Spleen (tissue), 7 donors: ENCODE data around the gene WDR72.

ENCODE experiments used
- CTCF ChIP-seq, 11 experiments: fragments of 200-600 bp in 7 of 11; fragments of 450-650 bp in 4 of 11; sonication (generic) in 4 of 11; IDR thresholded peaks in 8 of 11; conservative IDR thresholded peaks in 3 of 11; 1 replicate in 7 of 11; 2 replicates in 4 of 11; pipeline versions ENCODE4 v1.4.0 to v1.8.0; 2016 to 2021; ENCODE audit warnings: antibody characterized with exemption in 11 of 11, inconsistent platforms in 4 of 11, mild to moderate bottlenecking in 1 of 11
- POLR2A ChIP-seq, 3 donors: fragments of 450-650 bp; IDR thresholded peaks; one replicate each; pipeline ENCODE4 v1.5.1; 2017; ENCODE audit warnings: antibody characterized with exemption in 3 of 3, mild to moderate bottlenecking in 1 of 3
- POLR2AphosphoS5 ChIP-seq, 3 donors: sonication (generic); formaldehyde crosslinking; IDR thresholded peaks; one replicate each; pipeline ENCODE4 v1.5.1; 2017; ENCODE audit warnings: antibody characterized with exemption in 3 of 3
- donor health status: DM: no; HTN: no; CAD: no; lungs with moderate emphysema.
- donor health status: DM: no; HTN: no; CAD: no.
- donor health status: DM: no; HTN: no; CAD: no.

GRCh38 chr15:53511175-53511574 lies 248.3 kb downstream of the WDR72 start:
- TF ChIP-seq POLR2A (IDR thresholded peaks at IDR 0.05) (no peak), CTCF (IDR thresholded peaks at IDR 0.05 in 8 of 11, conservative IDR thresholded peaks at IDR 0.05 in 3 of 11) (no peak), POLR2AphosphoS5 (IDR thresholded peaks at IDR 0.05) (no peak)
